ENCODE measurements around the gene CCIN.

GRCh38 chr9:36174271-36174670 lies 5.1 kb downstream of the CCIN start:
- TF ChIP-seq POLR2A (IDR thresholded peaks at IDR 0.05; ENCODE audit: low read depth, low read length) (no peak), POLR2AphosphoS5 (IDR thresholded peaks at IDR 0.05; ENCODE audit: low read depth, low read length) (no peak), TAF1 (IDR thresholded peaks at IDR 0.05; ENCODE audit: borderline replicate concordance, low read depth, low read length) (no peak)

All from GM12892 (cell line).